OCI-LY7 (cell line): ENCODE measurements around the gene SEC22A.

ENCODE experiments used
- CTCF ChIP-seq: fragments of 200-600 bp; sonication (generic); conservative IDR thresholded peaks from 2 replicates; pipeline ENCODE4 v1.5.1; 2014; ENCODE audit warnings: mild to moderate bottlenecking, antibody characterized with exemption, low read length, moderate library complexity, mixed read lengths
- EZH2phosphoT487 ChIP-seq: fragments of 200-600 bp; sonication (generic); IDR thresholded peaks from 2 replicates; pipeline ENCODE4 v1.6.1; 2018; ENCODE audit warnings: low read depth, borderline replicate concordance, mild to moderate bottlenecking, mixed run types, antibody characterized with exemption, low read length, moderate library complexity, mixed read lengths

- TF ChIP-seq CTCF (no peak), EZH2phosphoT487 (no peak)
Observed at GRCh38 chr3:123310741-123311140, 109.0 kb downstream of the SEC22A start.
